ENCODE results near the gene OR2H2.

Gene OR2H2

GRCh38 chr6:29584821-29585220, at the start of gene OR2H2:
TSS of gene OR2H2 (plus strand) at chr6:29585121. CDS start at chr6:29587945, 2,824 bp downstream.
- DNase-seq: no peak

GRCh38 chr6:29537714-29538403, 47.1 kb upstream of the OR2H2 start:
- no peak for DNase-seq

GRCh38 chr6:29547573-29547972, 37.3 kb upstream of the OR2H2 start:
- no peak for DNase-seq

- no peak for DNase-seq
These were observed 32.3 kb upstream of the OR2H2 start for GRCh38 chr6:29552512-29553051.

- DNase-seq: no peak
These were observed 31.5 kb upstream of the OR2H2 start for GRCh38 chr6:29553268-29554057.

GRCh38 chr6:29554764-29555163, 30.2 kb upstream of the OR2H2 start:
- no peak for DNase-seq

- DNase-seq: no peak
These were observed 27.6 kb upstream of the OR2H2 start for GRCh38 chr6:29557320-29557719.

- no peak for DNase-seq
These were observed 26.4 kb upstream of the OR2H2 start for GRCh38 chr6:29558439-29559079.

GRCh38 chr6:29559524-29560287, 25.2 kb upstream of the OR2H2 start, which contains the start of gene UBD:
TSS of gene UBD (minus strand) at chr6:29559732. CDS start at chr6:29559701, 31 bp downstream.
- no peak for DNase-seq

- DNase-seq: no peak
These were observed 23.8 kb upstream of the OR2H2 start for GRCh38 chr6:29561091-29561490.

- DNase-seq: no peak
These were observed 23.2 kb upstream of the OR2H2 start for GRCh38 chr6:29561606-29562181.

GRCh38 chr6:29563435-29563965, 21.4 kb upstream of the OR2H2 start:
- no peak for DNase-seq

GRCh38 chr6:29564875-29565274, 20.0 kb upstream of the OR2H2 start:
- DNase-seq: no peak

GRCh38 chr6:29566856-29567255, 18.1 kb upstream of the OR2H2 start:
- DNase-seq: no peak

GRCh38 chr6:29567541-29567940, 17.4 kb upstream of the OR2H2 start:
- DNase-seq: no peak

GRCh38 chr6:29567991-29568390, 16.9 kb upstream of the OR2H2 start:
- no peak for DNase-seq

GRCh38 chr6:29576056-29576455, 8.9 kb upstream of the OR2H2 start:
- no peak for DNase-seq

- no peak for DNase-seq
These were observed 7.4 kb upstream of the OR2H2 start for GRCh38 chr6:29577544-29577943.

GRCh38 chr6:29589423-29590048, 4.6 kb downstream of the OR2H2 start:
- DNase-seq: peak; percentile 5

GRCh38 chr6:29590218-29590808, 5.4 kb downstream of the OR2H2 start:
- DNase-seq: no peak

GRCh38 chr6:29591677-29592076, 6.8 kb downstream of the OR2H2 start:
- DNase-seq: no peak
